ENCODE results near the gene S100Z.

The S100Z gene

DNA sequence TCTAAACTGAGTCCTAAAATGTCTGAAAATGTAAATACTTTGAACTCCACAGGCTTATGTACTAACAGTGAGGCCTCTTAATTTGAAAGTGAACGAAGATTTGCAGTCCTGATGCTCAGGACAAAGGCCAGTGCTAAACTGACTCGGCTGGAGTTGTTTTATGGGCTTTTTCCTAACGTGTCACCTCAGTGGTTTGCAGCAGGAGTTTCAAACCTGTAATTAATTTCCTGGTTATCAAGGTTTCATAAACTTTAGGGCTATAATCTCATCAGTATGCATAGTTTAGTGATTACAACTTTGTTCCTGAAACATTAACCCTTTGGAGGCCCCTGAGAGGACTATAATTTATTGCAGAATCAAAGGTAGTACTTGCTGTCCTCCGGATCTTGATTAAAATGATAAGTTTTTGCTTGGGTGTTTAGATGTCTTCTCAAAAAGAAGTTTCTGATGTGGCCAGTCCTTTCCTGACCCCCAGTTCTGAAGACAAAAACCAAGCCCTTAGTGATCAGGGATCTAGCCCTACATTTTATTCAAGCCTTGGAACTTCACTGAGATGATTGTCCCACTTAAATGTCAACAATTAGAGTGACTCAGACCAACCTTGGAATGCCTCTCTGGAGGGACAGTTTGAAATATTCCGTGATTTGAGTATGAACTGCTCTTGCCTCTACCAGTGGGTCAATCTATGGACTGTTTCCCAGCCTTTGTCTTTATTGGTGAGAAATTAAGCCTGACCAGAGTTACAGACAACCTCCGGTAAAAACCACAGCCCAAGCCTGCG lies 11.1 kb upstream of the S100Z start:
- Histone ChIP-seq H3K27ac (ENCODE audit: low read depth, low read length) (no peak overlapping the region), H3K9me3 (ENCODE audit: insufficient read depth, low read length) (no peaks in the 10 kb centered on the region), H3K4me3 (ENCODE audit: insufficient read depth, low read length, poor library complexity, severe bottlenecking) (no peak overlapping the region), H3K9me2 (replicated peaks; ENCODE audit: insufficient read depth, low read length) (no peaks in the 10 kb centered on the region), H3K9ac (ENCODE audit: low read length) (no peak overlapping the region), H3K36me3 (ENCODE audit: low read length) (no peaks in the 10 kb centered on the region), H3F3A (ENCODE audit: insufficient read depth) (no peaks in the 10 kb centered on the region), H4K20me1 (ENCODE audit: low read depth, low read length) (no peaks in the 10 kb centered on the region), H2AFZ (ENCODE audit: low read depth, low read length, severe bottlenecking) (no peak overlapping the region), H3K27me3 (ENCODE audit: low read length) (no peaks in the 10 kb centered on the region), H3K4me2 (ENCODE audit: low read depth, low read length, poor library complexity, severe bottlenecking) (no peak overlapping the region), H3K79me2 (ENCODE audit: insufficient read depth, low read length) (no peaks in the 10 kb centered on the region)
- no peak for TF ChIP-seq CTCF (IDR thresholded peaks at IDR 0.05; ENCODE audit: insufficient read depth, low read length, poor library complexity, severe bottlenecking)
- TF ChIP-seq EZH2phosphoT487 (conservative IDR thresholded peaks at IDR 0.05; ENCODE audit: low read length) = no peak

GRCh38 chr5:76841361-76841760 lies 8.5 kb upstream of the S100Z start:
- H3K4me3 ChIP-seq (ENCODE audit: insufficient read depth, low read length, poor library complexity, severe bottlenecking) = no peak overlapping the region
- TF ChIP-seq EZH2phosphoT487 (conservative IDR thresholded peaks at IDR 0.05; ENCODE audit: low read length) (no peak), CTCF (IDR thresholded peaks at IDR 0.05; ENCODE audit: insufficient read depth, low read length, poor library complexity, severe bottlenecking) (no peak)
- H3K9ac ChIP-seq (ENCODE audit: low read length) = no peak overlapping the region
- H3K27ac ChIP-seq (ENCODE audit: low read depth, low read length) = no peak overlapping the region
- no peaks in the 10 kb centered on the region for H3K9me3 ChIP-seq (ENCODE audit: insufficient read depth, low read length)
- H3F3A ChIP-seq (ENCODE audit: insufficient read depth) = no peaks in the 10 kb centered on the region
- no peaks in the 10 kb centered on the region for H3K79me2 ChIP-seq (ENCODE audit: insufficient read depth, low read length)
- no peaks in the 10 kb centered on the region for H3K9me2 ChIP-seq (replicated peaks; ENCODE audit: insufficient read depth, low read length)
- no peaks in the 10 kb centered on the region for H4K20me1 ChIP-seq (ENCODE audit: low read depth, low read length)
- no peaks in the 10 kb centered on the region for H3K27me3 ChIP-seq (ENCODE audit: low read length)
- no peak overlapping the region for H3K4me2 ChIP-seq (ENCODE audit: low read depth, low read length, poor library complexity, severe bottlenecking)
- H3K36me3 ChIP-seq (ENCODE audit: low read length) = no peaks in the 10 kb centered on the region
- no peak overlapping the region for H2AFZ ChIP-seq (ENCODE audit: low read depth, low read length, severe bottlenecking)

DNA sequence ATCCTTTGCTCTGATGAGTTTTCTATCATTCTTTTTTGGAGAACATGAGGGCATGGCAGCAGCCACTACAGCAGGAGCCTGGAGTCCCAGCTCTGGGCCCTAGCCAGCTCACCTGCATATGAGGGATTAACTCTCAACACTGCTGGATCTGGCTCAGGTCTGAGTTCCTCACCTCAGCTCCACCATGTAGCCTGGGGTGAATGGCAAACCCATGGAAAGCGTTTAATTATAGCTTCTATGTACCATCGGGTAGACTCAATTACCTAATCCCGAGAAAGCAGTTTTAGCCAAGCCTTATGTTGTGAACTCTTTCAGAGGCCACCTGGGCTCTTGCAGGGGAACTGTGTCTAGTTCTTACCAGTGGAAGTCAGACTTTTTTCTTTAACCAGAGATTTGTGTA lies 3.9 kb upstream of the S100Z start:
- no peaks in the 10 kb centered on the region for H3K27me3 ChIP-seq (ENCODE audit: low read length)
- H3K36me3 ChIP-seq (ENCODE audit: low read length) = no peaks in the 10 kb centered on the region
- no peak overlapping the region for H3K4me3 ChIP-seq (ENCODE audit: insufficient read depth, low read length, poor library complexity, severe bottlenecking)
- H3K4me2 ChIP-seq (ENCODE audit: low read depth, low read length, poor library complexity, severe bottlenecking) = no peak overlapping the region
- no peak overlapping the region for H3K27ac ChIP-seq (ENCODE audit: low read depth, low read length)
- TF ChIP-seq CTCF (IDR thresholded peaks at IDR 0.05; ENCODE audit: insufficient read depth, low read length, poor library complexity, severe bottlenecking) (no peak), EZH2phosphoT487 (conservative IDR thresholded peaks at IDR 0.05; ENCODE audit: low read length) (no peak)
- no peak overlapping the region for H2AFZ ChIP-seq (ENCODE audit: low read depth, low read length, severe bottlenecking)
- no peaks in the 10 kb centered on the region for H4K20me1 ChIP-seq (ENCODE audit: low read depth, low read length)
- no peaks in the 10 kb centered on the region for H3K9me2 ChIP-seq (replicated peaks; ENCODE audit: insufficient read depth, low read length)
- H3K79me2 ChIP-seq (ENCODE audit: insufficient read depth, low read length) = no peaks in the 10 kb centered on the region
- no peaks in the 10 kb centered on the region for H3F3A ChIP-seq (ENCODE audit: insufficient read depth)
- no peaks in the 10 kb centered on the region for H3K9me3 ChIP-seq (ENCODE audit: insufficient read depth, low read length)
- no peak overlapping the region for H3K9ac ChIP-seq (ENCODE audit: low read length)

Measured in SU-DHL-6 (cell line).